NT2/D1 (cell line): ENCODE data around the gene OR2F1.

Experiments used
- SUZ12 ChIP-seq: IDR thresholded peaks from 2 replicates; pipeline ENCODE4 v1.6.1; 2011; ENCODE audit not compliant: insufficient read length, insufficient read depth; ENCODE audit errors: extremely low read depth
- YY1 ChIP-seq: IDR thresholded peaks from 2 replicates; pipeline ENCODE4 v1.6.1; 2011; ENCODE audit not compliant: insufficient read length, insufficient read depth
- ZNF274 ChIP-seq: IDR thresholded peaks from 2 replicates; pipeline ENCODE4 v1.6.1; 2011; ENCODE audit warnings: mild to moderate bottlenecking, low read depth, low read length

- TF ChIP-seq YY1 (no peak), ZNF274 (no peak), SUZ12 (no peak)
These were observed 5.9 kb upstream of the OR2F1 start for GRCh38 chr7:143948733-143949132.
